ENCODE measurements around the gene HEATR9.

- TF ChIP-seq CTCF (IDR thresholded peaks at IDR 0.05), result no peak
- no peak for TF ChIP-seq EZH2 (IDR thresholded peaks at IDR 0.05; ENCODE audit: borderline replicate concordance, insufficient read depth, low read depth, low read length, poor library complexity, severe bottlenecking)
Observed at GRCh38 chr17:35807371-35808144, 61.1 kb downstream of the HEATR9 start.
